LHCN-M2 (cell line): Measurements from ENCODE around the gene CALR. TPM values are rescaled to one million over a fixed set of nuclear protein-coding genes. Genes with fewer than 3 reads are reported as not detected.
"Not testable (repeated sequence)": the region's sequence is repeated elsewhere in the genome, so short reads cannot be mapped to it uniquely, and the experiment has no call there.

ENCODE experiments used
- DNase-seq: peaks from one replicate; pipeline ENCODE4 v3.0.0-alpha.2; 2012; ENCODE audit warnings: low read depth
- total RNA-seq: library from RNA; depleted of rRNA; stranded (reverse); fragments of >200 nt; gene quantifications from 2 replicates; pipeline ENCODE4 v1.2.3, GENCODE V29; 2014

CALR gene
- total RNA-seq, 1 experiment from 2014 or later = 1,263 TPM

DNA sequence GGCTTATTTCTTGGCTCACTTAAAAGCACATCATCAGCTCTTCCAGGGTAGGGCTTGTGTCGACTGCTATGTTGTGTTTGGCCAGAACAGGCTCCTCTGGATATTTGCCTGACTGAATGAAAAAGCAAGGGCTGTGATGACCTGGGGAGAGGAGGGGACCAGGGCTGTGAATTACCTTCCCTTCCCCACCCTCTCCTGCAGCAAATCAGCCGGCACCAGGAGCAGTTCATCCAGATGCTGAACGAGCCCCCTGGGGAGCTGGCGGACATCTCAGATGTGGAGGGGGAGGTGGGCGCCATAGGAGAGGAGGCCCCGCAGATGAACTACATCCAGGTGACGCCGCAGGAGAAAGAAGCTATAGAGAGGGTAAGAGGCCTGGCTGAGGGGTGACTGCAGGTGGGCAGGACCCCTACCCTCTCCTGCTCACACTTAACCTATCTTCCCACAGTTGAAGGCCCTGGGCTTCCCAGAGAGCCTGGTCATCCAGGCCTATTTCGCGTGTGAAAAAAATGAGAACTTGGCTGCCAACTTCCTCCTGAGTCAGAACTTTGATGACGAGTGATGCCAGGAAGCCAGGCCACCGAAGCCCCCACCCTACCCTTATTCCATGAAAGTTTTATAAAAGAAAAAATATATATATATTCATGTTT lies 14.2 kb downstream of the CALR start:
- peak; percentile 88 for DNase-seq

DNA sequence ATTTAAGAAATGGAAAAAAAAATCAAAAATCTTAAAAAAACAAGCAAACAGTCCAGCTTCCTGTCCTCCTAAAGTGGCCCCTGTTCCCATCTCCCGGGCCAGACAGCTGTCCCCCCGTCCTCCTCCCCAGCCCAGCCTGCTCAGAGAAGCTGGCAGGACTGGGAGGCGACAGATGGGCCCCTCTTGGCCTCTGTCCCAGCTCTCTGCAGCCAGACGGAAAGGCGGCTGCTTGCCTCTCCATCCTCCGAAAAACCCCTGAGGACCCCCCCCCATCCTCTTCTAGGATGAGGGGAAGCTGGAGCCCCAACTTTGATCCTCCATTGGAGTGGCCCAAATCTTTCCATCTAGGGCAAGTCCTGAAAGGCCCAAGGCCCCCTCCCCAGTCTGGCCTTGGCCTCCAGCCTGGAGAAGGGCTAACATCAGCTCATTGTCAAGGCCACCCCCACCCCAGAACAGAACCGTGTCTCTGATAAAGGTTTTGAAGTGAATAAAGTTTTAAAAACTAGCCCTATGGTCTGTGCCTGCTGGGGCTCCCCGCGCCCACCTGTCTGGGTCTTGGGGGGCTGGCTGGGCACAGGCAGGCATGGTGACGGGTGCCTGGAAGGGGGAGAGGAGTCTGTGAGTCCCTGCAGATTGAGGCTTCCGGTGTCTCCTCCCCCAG lies 14.9 kb downstream of the CALR start:
- DNase-seq = no peak

DNA sequence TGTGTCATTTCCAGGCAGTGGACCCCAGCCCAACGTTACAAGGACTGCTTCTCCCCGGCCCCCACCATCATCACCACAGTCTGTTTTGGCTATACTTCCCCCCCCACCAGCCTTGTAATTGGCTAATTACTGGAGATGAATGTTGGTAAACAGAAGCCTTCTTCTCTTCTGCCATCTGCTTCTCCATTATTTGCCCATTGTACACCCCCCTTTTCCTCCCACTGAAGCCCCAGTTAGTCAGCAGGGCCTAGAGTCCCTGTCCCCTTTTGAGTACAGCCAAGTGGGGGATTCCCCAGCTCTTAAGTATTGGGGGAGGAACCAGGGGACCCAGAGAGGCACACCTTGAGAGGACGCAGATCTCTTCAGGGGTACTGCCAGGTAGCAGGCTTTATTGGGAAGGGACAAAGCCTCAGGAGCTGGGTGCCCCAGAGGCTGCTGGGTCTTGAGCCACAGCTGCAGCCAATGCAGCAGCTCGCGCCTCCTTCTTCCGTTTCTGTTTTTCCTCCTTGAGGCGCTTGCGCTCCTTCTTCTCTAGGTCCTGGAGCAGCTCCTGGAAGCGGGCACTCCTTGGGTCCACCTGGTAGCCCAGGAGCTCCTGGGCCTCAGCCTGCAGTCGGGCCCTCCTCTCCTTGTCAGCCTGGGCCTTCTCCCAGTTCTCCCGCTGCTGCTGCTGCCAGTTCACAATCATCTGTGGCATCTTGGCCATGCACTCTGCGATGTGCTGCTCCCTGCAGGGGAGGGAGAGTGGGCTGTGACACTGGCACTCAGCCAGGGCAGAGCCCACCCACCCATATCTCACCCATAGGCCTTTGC lies 15.6 kb downstream of the CALR start:
- no peak for DNase-seq

GRCh38 chr19:12954612-12954962 lies 16.2 kb downstream of the CALR start:
- no peak for DNase-seq

DNA sequence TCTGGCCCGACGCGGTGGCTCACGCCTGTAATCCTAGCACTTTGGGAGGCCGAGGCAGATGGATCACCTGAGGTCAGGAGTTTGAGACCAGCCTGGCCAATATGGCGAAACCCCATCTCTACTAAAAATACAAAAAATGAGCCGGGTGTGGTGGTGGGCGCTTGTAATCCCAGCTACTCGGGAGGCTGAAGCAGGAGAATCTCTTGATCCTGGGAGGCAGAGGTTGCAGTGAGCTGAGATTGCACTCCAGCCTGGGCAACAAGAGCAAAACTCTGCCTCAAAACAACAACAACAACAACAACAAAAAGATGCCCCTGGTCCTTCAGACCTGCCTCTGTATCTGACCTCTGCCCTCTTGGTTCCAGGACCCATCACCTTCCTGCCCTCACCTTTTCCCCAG lies 17.2 kb downstream of the CALR start:
- DNase-seq = not testable (repeated sequence)

- DNase-seq = no peak
These were observed 17.6 kb downstream of the CALR start for GRCh38 chr19:12955996-12956395.

DNA sequence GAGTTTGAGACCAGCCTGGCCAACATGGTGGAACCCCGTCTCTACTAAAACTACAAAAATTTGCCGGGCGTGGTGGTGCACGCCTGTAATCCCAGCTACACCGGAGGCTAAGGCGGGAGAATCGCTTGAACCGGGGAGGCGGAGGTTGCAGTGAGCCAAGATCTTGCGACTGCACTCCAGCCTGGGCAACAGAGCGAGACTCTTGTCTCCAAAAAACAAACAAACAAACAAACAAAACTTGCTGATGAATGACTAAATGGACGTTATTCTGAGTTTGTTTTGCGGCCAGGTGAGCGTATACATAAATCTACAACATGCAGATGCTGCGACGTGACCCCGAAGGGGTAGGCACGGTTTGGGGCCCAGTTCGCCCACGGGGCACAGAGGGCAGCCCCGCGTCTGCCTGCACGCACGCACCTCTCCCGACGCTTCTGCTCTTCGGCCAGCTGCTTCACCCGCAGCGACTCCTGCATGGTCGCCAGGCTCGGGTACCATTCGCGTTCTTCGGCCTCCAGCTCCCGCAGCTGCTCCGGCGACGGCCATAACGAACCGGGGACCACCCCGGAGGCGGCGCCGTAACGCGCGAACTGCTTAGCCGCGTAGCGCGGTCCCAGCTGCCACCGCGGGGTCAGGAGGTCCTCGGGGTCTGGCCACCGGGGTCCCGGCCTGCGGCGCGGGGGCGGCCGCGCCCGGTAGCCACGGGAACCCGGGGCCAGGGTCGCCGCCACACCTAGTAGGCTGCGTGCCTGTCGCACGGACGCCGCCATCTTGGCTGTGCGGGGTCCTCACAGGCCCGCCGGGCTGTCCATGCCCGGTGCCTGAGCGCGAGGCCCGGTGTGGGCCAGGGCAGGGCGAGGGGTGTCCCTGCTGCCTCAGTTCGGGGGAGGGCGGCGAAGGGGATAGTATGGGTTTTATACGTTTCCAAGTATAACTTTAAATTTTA lies 18.3 kb downstream of the CALR start, which contains the start of gene GADD45GIP1:
Gene GADD45GIP1 (minus strand): TSS at position 778 of the 943 bp plus-strand sequence. CDS start 11 bp downstream, at position 767.
- peak; percentile 78 for DNase-seq

- DNase-seq = not testable (repeated sequence)
These were observed 19.1 kb downstream of the CALR start for GRCh38 chr19:12957389-12957952.

DNA sequence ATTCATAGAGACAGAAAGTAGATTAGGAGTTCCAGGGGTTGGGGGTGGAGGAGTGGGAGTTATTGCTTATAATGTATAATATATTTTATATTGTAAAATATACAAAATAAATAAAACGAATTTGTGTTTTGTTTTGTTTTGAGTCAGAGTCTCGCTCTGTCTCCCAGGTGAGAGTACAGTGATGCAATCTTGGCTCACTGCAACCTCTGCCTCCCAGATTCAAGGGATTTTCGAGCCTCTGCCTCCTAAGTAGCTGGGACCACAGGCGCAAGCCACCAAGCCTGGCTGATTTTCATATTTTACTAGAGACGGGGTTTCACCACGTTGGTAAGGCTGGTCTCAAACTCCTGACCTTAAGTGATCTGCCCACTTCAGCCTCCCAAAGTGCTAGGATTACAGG lies 21.1 kb downstream of the CALR start:
- DNase-seq = no peak

DNA sequence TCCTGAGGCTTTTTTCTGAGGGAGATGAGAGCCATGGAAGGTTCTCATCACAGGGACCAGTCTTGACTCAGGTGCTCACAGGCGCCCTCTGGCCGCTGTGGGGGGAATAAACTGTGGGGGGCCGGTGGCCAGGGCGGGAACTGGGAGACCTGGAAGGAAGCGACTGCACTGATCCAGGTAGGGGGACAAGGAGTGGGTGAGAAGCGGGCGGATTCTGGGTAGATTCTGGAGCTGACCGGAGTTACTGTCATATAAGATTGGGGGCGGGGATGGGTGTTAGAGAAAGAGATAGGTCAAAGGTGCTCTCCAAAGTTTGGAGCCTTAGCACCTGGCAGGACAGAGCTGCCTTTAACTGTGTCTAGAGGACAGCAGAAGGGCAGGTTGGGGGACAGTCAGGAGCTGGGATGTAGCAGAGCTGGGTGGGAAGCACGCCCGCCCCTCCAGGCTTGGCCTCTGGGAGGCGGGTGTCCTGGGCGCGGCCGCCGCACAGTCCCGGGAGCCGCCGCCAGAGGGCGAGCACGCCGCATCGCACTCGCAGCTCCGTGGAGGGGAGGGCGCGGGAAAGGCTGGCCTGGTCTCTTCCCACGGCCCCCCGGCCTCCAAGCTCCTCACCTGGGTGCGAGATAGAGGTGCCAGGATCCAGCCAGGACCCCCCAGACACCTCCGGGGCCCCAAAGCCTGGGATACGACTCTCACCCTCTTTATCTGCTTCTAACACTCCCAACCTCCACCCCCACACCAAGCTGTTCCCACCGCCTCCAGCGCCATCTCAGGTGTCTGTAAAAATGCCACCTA lies 26.8 kb downstream of the CALR start:
- peak; percentile 60 for DNase-seq

DNA sequence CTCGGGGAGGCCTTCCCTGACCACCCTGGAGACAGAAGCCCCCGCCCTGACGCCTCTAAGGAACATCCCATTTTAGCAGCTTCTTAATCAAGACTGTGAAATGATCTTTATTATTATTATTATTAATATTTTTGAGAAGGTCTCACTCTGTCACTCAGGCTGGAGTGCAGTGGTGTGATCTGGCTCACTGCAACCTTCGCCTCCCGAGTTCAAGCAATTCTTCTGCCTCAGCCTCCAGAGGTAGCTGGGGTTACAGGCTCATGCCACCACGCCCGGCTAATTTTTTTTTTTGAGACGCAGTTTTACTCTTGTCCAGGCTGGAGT lies 27.4 kb downstream of the CALR start:
- DNase-seq = no peak

GRCh38 chr19:12967907-12968306 lies 29.5 kb downstream of the CALR start:
- no peak for DNase-seq

DNA sequence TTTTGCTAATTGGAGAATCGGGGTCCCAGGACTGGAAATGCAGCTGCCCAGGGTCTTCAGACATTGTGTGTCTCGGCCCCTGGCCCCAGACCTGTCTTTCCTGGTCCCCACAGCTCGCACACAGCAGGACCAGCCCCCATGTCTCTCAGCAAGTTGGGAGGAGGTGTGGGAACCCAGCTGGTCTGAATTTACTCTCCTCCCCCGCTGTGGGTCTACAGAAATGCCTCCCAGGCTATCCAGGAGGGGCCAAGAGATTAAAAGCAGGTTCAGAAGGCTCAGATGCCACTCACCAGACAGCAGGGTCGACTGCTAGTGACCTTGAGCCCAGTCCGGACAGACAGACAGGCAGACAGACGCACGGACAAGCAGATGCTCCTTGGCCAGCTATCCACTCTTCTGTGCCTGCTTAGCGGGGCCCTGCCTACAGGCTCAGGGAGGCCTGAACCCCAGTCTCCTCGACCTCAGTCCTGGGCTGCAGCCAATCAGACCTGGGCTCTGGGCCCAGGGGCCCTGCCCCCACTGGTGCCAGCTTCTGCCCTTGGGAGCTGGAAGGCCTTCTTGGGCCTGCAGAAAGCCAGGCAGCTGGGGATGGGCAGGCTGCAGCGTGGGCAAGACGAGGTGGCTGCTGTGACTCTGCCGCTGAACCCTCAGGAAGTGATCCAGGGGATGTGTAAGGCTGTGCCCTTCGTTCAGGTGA lies 31.0 kb downstream of the CALR start, which contains the start of gene DAND5:
Gene DAND5 (plus strand): TSS at position 285 of the 697 bp plus-strand sequence. CDS start 85 bp downstream, at position 370.
- DNase-seq = no peak

- no peak for DNase-seq
These were observed 31.8 kb downstream of the CALR start for GRCh38 chr19:12970070-12970820.

- no peak for DNase-seq
These were observed 34.8 kb downstream of the CALR start for GRCh38 chr19:12973236-12973635.

- no peak for DNase-seq
These were observed 36.2 kb downstream of the CALR start for GRCh38 chr19:12974301-12975220.

DNA sequence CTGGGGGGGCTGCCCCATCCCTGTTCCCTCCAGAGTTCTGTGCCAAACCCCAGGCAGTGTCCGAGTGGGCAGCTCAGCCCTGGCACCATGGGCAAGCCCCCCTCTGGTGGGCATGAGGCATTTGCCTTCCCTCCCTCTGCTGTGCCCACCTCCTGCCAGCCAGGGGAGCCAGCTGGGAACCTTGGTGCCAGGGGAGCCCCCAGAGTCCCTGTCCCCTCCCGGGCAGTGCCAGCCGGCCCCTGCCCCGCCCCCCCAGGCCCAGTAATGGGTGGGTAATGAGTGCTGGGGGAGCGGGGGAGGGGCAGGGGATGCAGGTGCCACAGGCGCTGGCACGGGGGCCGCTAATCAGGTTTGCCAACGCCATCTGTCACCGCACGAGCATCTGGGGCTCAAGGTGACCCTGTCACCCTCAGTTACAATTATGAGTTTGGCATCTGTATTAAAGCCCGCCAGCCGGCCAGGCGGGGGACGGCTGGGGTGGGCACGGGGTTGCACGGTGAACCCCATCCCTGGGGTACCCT lies 36.9 kb downstream of the CALR start:
- DNase-seq = no peak
